ENCODE results near the gene HADHA.

HADHA gene

GRCh38 chr2:26244309-26245230 lies at the start of gene HADHA, which contains the start of gene HADHB:
TSS of gene HADHA (minus strand) at chr2:26244632. CDS start at chr2:26244596, 36 bp downstream.
TSS of gene HADHB (plus strand) at chr2:26244939. CDS start at chr2:26254255, 9,316 bp downstream.
- H3K4me3 ChIP-seq (ENCODE audit: low read depth, low read length) = peak within 1 kb of the TSS; percentile 84
- no peak for TF ChIP-seq CTCF (IDR thresholded peaks at IDR 0.05; ENCODE audit: low read depth, low read length)

GRCh38 chr2:26292646-26293045 lies 48.2 kb upstream of the HADHA start:
- TF ChIP-seq CTCF (IDR thresholded peaks at IDR 0.05; ENCODE audit: low read depth, low read length) = no peak
- H3K4me3 ChIP-seq (ENCODE audit: low read depth, low read length) = no peak overlapping the region

- no peak for TF ChIP-seq CTCF (IDR thresholded peaks at IDR 0.05; ENCODE audit: low read depth, low read length)
- H3K4me3 ChIP-seq (ENCODE audit: low read depth, low read length) = no peak overlapping the region
These were observed 45.6 kb upstream of the HADHA start for GRCh38 chr2:26290001-26290400.

GRCh38 chr2:26285931-26286330 lies 41.5 kb upstream of the HADHA start:
- H3K4me3 ChIP-seq (ENCODE audit: low read depth, low read length) = no peak overlapping the region
- TF ChIP-seq CTCF (IDR thresholded peaks at IDR 0.05; ENCODE audit: low read depth, low read length) = no peak

GRCh38 chr2:26284132-26284531 lies 39.7 kb upstream of the HADHA start:
- no peak overlapping the region for H3K4me3 ChIP-seq (ENCODE audit: low read depth, low read length)
- no peak for TF ChIP-seq CTCF (IDR thresholded peaks at IDR 0.05; ENCODE audit: low read depth, low read length)

- H3K4me3 ChIP-seq (ENCODE audit: low read depth, low read length) = no peak overlapping the region
- TF ChIP-seq CTCF (IDR thresholded peaks at IDR 0.05; ENCODE audit: low read depth, low read length) = no peak
These were observed 39.2 kb upstream of the HADHA start for GRCh38 chr2:26283606-26284005.

GRCh38 chr2:26281226-26281625 lies 36.8 kb upstream of the HADHA start:
- no peak overlapping the region for H3K4me3 ChIP-seq (ENCODE audit: low read depth, low read length)
- TF ChIP-seq CTCF (IDR thresholded peaks at IDR 0.05; ENCODE audit: low read depth, low read length) = no peak

Measured in WI38 (cell line).